ENCODE measurements around the gene HOXB1.
A peak's percentile ranks its signal among the peaks of the same experiment; 100 is the strongest.

Gene HOXB1

DNA sequence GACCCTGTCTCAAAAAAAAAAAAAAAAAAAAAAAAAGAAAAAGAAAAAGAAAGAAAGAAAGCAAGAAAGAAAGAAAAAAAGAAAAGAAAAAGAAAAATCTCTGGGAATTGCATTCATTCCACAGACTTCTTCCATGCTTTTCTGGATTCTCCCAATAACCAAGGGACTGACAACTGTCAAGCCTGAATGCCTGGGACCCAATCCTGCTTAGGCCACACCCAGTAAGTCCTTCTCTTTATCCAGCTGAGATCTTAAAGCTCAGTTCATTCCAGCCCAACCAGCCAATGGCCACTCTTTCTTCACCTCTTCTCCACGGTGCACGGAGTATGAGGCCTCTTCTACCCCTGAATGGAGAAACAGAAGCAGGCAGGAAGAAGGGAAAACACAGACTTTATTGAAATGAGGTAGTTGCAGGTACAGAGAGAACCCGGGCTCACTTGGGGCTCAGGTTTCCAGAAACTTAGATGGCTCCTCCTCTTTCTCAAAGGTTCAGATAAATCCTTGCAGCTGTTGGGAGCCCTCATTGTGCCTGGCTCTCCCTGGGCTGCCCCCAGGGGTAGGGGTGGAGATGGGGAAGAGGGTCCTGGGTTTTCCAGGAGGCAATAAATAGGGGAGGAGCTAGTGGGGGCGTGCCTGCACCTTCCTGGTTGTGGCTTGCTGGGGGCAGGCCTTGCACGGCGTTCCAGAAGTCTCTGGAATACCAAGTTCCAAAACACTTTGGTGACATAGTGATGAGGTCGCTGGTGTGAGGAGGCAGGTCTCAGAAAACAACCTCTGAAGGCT is 2.5 kb downstream of the HOXB1 start:
- peak; percentile 34 for DNase-seq (ENCODE audit: low spot score)
- TF ChIP-seq, protein P1, sequence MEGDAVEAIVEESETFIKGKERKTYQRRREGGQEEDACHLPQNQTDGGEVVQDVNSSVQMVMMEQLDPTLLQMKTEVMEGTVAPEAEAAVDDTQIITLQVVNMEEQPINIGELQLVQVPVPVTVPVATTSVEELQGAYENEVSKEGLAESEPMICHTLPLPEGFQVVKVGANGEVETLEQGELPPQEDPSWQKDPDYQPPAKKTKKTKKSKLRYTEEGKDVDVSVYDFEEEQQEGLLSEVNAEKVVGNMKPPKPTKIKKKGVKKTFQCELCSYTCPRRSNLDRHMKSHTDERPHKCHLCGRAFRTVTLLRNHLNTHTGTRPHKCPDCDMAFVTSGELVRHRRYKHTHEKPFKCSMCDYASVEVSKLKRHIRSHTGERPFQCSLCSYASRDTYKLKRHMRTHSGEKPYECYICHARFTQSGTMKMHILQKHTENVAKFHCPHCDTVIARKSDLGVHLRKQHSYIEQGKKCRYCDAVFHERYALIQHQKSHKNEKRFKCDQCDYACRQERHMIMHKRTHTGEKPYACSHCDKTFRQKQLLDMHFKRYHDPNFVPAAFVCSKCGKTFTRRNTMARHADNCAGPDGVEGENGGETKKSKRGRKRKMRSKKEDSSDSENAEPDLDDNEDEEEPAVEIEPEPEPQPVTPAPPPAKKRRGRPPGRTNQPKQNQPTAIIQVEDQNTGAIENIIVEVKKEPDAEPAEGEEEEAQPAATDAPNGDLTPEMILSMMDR (IDR thresholded peaks at IDR 0.05; ENCODE audit: extremely low read depth, insufficient read depth, missing control alignments): no peak
- in situ Hi-C loops (cut with MboI; ENCODE audit: low pct_unique_long_range_greater_than_20kb, low sequenced_read_pairs, unreplicated experiment): no loop called here

DNA sequence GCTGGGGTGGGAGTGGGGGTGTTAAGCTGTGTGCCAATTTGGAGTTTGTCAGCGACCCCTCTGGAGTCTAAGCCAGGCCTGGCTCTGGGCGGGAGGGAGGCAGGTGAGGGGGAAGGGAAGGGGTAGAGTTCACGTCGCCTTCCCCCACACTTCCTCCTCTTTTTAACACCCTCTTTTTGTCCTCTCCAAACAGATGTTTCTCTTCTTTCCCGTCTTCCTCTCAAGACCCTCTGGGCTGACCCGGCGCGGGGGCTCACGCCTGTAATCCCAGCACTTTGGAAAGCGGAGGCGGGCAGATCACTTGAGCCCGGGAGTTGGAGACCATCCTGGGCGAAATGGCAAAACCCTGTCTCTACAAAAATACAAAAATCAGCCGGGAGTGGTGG is 3.3 kb downstream of the HOXB1 start:
- TF ChIP-seq, protein P1 (IDR thresholded peaks at IDR 0.05; ENCODE audit: extremely low read depth, insufficient read depth, missing control alignments): no peak
- DNase-seq (ENCODE audit: low spot score): no peak
- in situ Hi-C loops (cut with MboI; ENCODE audit: low pct_unique_long_range_greater_than_20kb, low sequenced_read_pairs, unreplicated experiment): no loop called here

- peak; percentile 19 for DNase-seq (ENCODE audit: low spot score)
- in situ Hi-C loops (cut with MboI; ENCODE audit: low pct_unique_long_range_greater_than_20kb, low sequenced_read_pairs, unreplicated experiment): no loop called here
- TF ChIP-seq, protein P1 (IDR thresholded peaks at IDR 0.05; ENCODE audit: extremely low read depth, insufficient read depth, missing control alignments): no peak
Observed at GRCh38 chr17:48526608-48527546, 3.9 kb downstream of the HOXB1 start.

DNA sequence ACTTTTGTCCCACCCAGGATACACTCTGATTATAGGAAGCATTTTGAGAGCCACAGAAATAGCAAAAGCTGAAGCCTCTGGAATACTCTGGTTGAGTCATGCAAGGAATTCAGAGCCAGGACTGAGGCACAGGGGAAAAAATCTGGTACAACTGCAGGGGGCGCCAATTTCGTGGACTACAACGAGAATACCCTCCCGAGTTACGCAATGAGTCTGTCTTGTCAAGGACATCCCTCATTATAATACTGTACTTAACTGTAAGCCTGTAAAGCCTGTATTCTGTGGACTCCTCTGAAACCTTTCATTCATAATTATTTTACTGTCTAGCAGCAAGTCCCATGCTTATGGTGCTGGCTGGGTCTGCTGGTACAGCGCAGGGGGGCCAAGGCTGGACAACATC is 7.8 kb downstream of the HOXB1 start:
- no peak for DNase-seq (ENCODE audit: low spot score)
- TF ChIP-seq, protein P1 (IDR thresholded peaks at IDR 0.05; ENCODE audit: extremely low read depth, insufficient read depth, missing control alignments): no peak
- in situ Hi-C loops (cut with MboI; ENCODE audit: low pct_unique_long_range_greater_than_20kb, low sequenced_read_pairs, unreplicated experiment): no loop called here

- in situ Hi-C loops (cut with MboI; ENCODE audit: low pct_unique_long_range_greater_than_20kb, low sequenced_read_pairs, unreplicated experiment): no loop called here
- TF ChIP-seq, protein P1 (IDR thresholded peaks at IDR 0.05; ENCODE audit: extremely low read depth, insufficient read depth, missing control alignments): no peak
- no peak for DNase-seq (ENCODE audit: low spot score)
Observed at GRCh38 chr17:48522031-48522653, 8.7 kb downstream of the HOXB1 start.

- TF ChIP-seq, protein P1 (IDR thresholded peaks at IDR 0.05; ENCODE audit: extremely low read depth, insufficient read depth, missing control alignments): no peak
- in situ Hi-C loops (cut with MboI; ENCODE audit: low pct_unique_long_range_greater_than_20kb, low sequenced_read_pairs, unreplicated experiment): no loop called here
- no peak for DNase-seq (ENCODE audit: low spot score)
Observed at GRCh38 chr17:48520631-48521079, 10.2 kb downstream of the HOXB1 start.

Data from GM13977 (cell line).